H9 (cell line): ENCODE results near the gene LCNL1. TPM values are rescaled to one million over a fixed set of nuclear protein-coding genes. Genes with fewer than 3 reads are reported as not detected.

Experiments
- DNase-seq: peaks from one replicate; pipeline ENCODE4 v3.0.0-alpha.2; 2017
- H2AFZ ChIP-seq: one replicate; pipeline ENCODE4 v1.6.1; 2013; ENCODE audit warnings: mild to moderate bottlenecking, low read length, control low read depth, moderate library complexity
- H2AK5ac ChIP-seq: 2 replicates; pipeline ENCODE4 v1.6.1; 2013; ENCODE audit warnings: low read length, control low read depth, mixed read lengths; ENCODE audit not compliant: insufficient read length
- H2BK120ac ChIP-seq: one replicate; pipeline ENCODE4 v1.6.1; 2013; ENCODE audit warnings: low read depth, mild to moderate bottlenecking, low read length, control low read depth, inconsistent platforms; ENCODE audit not compliant: poor library complexity, severe bottlenecking
- H2BK12ac ChIP-seq: 2 replicates; pipeline ENCODE4 v1.6.1; 2013; ENCODE audit warnings: low read length, control low read depth, mixed read lengths, low read depth; ENCODE audit not compliant: insufficient read length
- H2BK15ac ChIP-seq: 2 replicates; pipeline ENCODE4 v1.6.1; 2013; ENCODE audit warnings: low read depth, low read length, control low read depth
- H2BK20ac ChIP-seq: one replicate; pipeline ENCODE4 v1.6.1; 2013; ENCODE audit warnings: low read depth, mild to moderate bottlenecking, low read length, control low read depth, inconsistent platforms; ENCODE audit not compliant: poor library complexity, severe bottlenecking
- H2BK5ac ChIP-seq: 2 replicates; pipeline ENCODE4 v1.6.1; 2013; ENCODE audit warnings: low read length, control low read depth, mixed read lengths; ENCODE audit not compliant: insufficient read length
- H3K14ac ChIP-seq: 2 replicates; pipeline ENCODE4 v1.6.1; 2013; ENCODE audit warnings: low read length, control low read depth; ENCODE audit not compliant: insufficient read depth
- H3K18ac ChIP-seq: 2 replicates; pipeline ENCODE4 v1.6.1; 2013; ENCODE audit warnings: low read depth, mild to moderate bottlenecking, mixed read lengths, low read length, control low read depth; ENCODE audit not compliant: insufficient read length
- H3K23ac ChIP-seq: 2 replicates; pipeline ENCODE4 v1.6.1; 2013; ENCODE audit warnings: low read length, control low read depth, mixed read lengths, low read depth; ENCODE audit not compliant: insufficient read length
- H3K23me2 ChIP-seq: 2 replicates; pipeline ENCODE4 v1.6.1; 2013; ENCODE audit warnings: low read depth, mild to moderate bottlenecking, mixed read lengths, low read length, control low read depth; ENCODE audit not compliant: insufficient read length, poor library complexity, severe bottlenecking
- H3K27ac ChIP-seq: 2 replicates; pipeline ENCODE4 v1.5.1; 2013; ENCODE audit warnings: low read length, control low read depth, mixed read lengths, low read depth; ENCODE audit not compliant: insufficient read length
- H3K27me3 ChIP-seq: 2 replicates; pipeline ENCODE4 v1.6.1; 2013; ENCODE audit warnings: low read length, control low read depth, inconsistent platforms; ENCODE audit not compliant: insufficient read depth
- H3K4ac ChIP-seq: 2 replicates; pipeline ENCODE4 v1.6.1; 2013; ENCODE audit warnings: low read depth, mild to moderate bottlenecking, control low read depth, inconsistent platforms, low read length, moderate library complexity
- H3K4me1 ChIP-seq: 2 replicates; pipeline ENCODE4 v1.6.1; 2013; ENCODE audit warnings: low read length, control low read depth, inconsistent platforms; ENCODE audit not compliant: insufficient read depth
- H3K4me2 ChIP-seq: 2 replicates; pipeline ENCODE4 v1.6.1; 2013; ENCODE audit warnings: low read length, control low read depth, mixed read lengths; ENCODE audit not compliant: insufficient read length, insufficient read depth
- H3K56ac ChIP-seq: 2 replicates; pipeline ENCODE4 v1.6.1; 2013; ENCODE audit warnings: low read depth, mild to moderate bottlenecking, mixed read lengths, low read length, control low read depth; ENCODE audit not compliant: insufficient read length
- H3K79me1 ChIP-seq: 2 replicates; pipeline ENCODE4 v1.6.1; 2013; ENCODE audit warnings: low read depth, mild to moderate bottlenecking, moderate library complexity, low read length, control low read depth, inconsistent platforms; ENCODE audit not compliant: insufficient read depth, poor library complexity, severe bottlenecking
- H3K79me2 ChIP-seq: 2 replicates; pipeline ENCODE4 v1.6.1; 2013; ENCODE audit warnings: low read length, control low read depth, inconsistent platforms; ENCODE audit not compliant: insufficient read depth
- H3K9ac ChIP-seq: 2 replicates; pipeline ENCODE4 v1.6.1; 2013; ENCODE audit warnings: low read length, control low read depth, mixed read lengths; ENCODE audit not compliant: insufficient read length; ENCODE audit errors: extremely low read depth
- H3K9me3 ChIP-seq: one replicate; pipeline ENCODE4 v1.6.1; 2013; ENCODE audit warnings: low read depth, low read length, inconsistent platforms; ENCODE audit not compliant: control insufficient read depth
- H3T11ph ChIP-seq: one replicate; pipeline ENCODE4 v1.6.1; 2013; ENCODE audit warnings: mild to moderate bottlenecking, low read length, control low read depth, inconsistent platforms
- H4K20me1 ChIP-seq: one replicate; pipeline ENCODE4 v1.6.1; 2013; ENCODE audit not compliant: control insufficient read depth, insufficient read length, insufficient read depth
- H4K5ac ChIP-seq: 2 replicates; pipeline ENCODE4 v1.6.1; 2013; ENCODE audit warnings: low read depth, mild to moderate bottlenecking, mixed read lengths, low read length, control low read depth; ENCODE audit not compliant: insufficient read length
- H4K8ac ChIP-seq: replicated peaks from 2 replicates; pipeline ENCODE4 v1.6.1; 2013; ENCODE audit warnings: low read length, control low read depth, mixed read lengths, low read depth; ENCODE audit not compliant: insufficient read length
- H4K91ac ChIP-seq: 2 replicates; pipeline ENCODE4 v1.6.1; 2013; ENCODE audit warnings: low read depth, mild to moderate bottlenecking, moderate library complexity, mixed read lengths, low read length, control low read depth; ENCODE audit not compliant: insufficient read length
- H3K27ac Mint-ChIP-seq, 3 experiments: 2 replicates in 2 of 3; 3 replicates in 1 of 3; pipeline ENCODE4 v1.8.0; 2020 to 2021; ENCODE audit warnings: mixed read lengths in 3 of 3, mild to moderate bottlenecking in 1 of 3, moderate library complexity in 1 of 3
- H3K27me3 Mint-ChIP-seq: 2 replicates; pipeline ENCODE4 v1.8.0; 2021; ENCODE audit warnings: low read depth, mild to moderate bottlenecking, moderate library complexity, mixed read lengths
- H3K36me3 Mint-ChIP-seq, 3 experiments: 2 replicates in 2 of 3; 3 replicates in 1 of 3; pipeline ENCODE4 v1.8.0; 2020 to 2021; ENCODE audit warnings: low read depth in 3 of 3, mixed read lengths in 3 of 3; ENCODE audit not compliant: insufficient read depth in 1 of 3
- H3K4me1 Mint-ChIP-seq, 2 experiments: 2 replicates each; pipeline ENCODE4 v1.8.0; 2020; ENCODE audit warnings: mixed read lengths in 2 of 2
- H3K4me3 Mint-ChIP-seq, 2 experiments: 2 replicates in 1 of 2; 3 replicates in 1 of 2; pipeline ENCODE4 v1.8.0; 2020 to 2021; ENCODE audit warnings: mild to moderate bottlenecking in 2 of 2, mixed read lengths in 2 of 2, moderate library complexity in 1 of 2
- H3K9me3 Mint-ChIP-seq, 2 experiments: 2 replicates in 1 of 2; 3 replicates in 1 of 2; pipeline ENCODE4 v1.8.0; 2020; ENCODE audit warnings: mild to moderate bottlenecking in 2 of 2, mixed read lengths in 2 of 2, moderate library complexity in 1 of 2
- WGBS: extraction: QIAGEN DNeasy Blood & Tissue Kit; methylation state at CpG from one replicate; pipeline ENCODE4 v1.1.7; 2013; ENCODE audit warnings: missing lambda C conversion rate, low lambda C conversion rate, mixed read lengths; ENCODE audit not compliant: insufficient read length; ENCODE audit errors: extremely low coverage; 5-methylcytosine and 5-hydroxymethylcytosine counted together
- total RNA-seq: library from RNA; stranded (reverse); gene quantifications from 2 replicates; pipeline ENCODE4 v1.2.1, GENCODE V29; 2021
- TF ChIP-seq, protein P1 (sequence below): fragments of 200-600 bp; sonication (generic); conservative IDR thresholded peaks from 3 replicates; pipeline ENCODE4 v1.8.0; 2021; ENCODE audit warnings: antibody characterized with exemption, mild to moderate bottlenecking

The LCNL1 gene
- total RNA-seq, 1 experiment from 2014 or later: 0.20 TPM

DNA sequence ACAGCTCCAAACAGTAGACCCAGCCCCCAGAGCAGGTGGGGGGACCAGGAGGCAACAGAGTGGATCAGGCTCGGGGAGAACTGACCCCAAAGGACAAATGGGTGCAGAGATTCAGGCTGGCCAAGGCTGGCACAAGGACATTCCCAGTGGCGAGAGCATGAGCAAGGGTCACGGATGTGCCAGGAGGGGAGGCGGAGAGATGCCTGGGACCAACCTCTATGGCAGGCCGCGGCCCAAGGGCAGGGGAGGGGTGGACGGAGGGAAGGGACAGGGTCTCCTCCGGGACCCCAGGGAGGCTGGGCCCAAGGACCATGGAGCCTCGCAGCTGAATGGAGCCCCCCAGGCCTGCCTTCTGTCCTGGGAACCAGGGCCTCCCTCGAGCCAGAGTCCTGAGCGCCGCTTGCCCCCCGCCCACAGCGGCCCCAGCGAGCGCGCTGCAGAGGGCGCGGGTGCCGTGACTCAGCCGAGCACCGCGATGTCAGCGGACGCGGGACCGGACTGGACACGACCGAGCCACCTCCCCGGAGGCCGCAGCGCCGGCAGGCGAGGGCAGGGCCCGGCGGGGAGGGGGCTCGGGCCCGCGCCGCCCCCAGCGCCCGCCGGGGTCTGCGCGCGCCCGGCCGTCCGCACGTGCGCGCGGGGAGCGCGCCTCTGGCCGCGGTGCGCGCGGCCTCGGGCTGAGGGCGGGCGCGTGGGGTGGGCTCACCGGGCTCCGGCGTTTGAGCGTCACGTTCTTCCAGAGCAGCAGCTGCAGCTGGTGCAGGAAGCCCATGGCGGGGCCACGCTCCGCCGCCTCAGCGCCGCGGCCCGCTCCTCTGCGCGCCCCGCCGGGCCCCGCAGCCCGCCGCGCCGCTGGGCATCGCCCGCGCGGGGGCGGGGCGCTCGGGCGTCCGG is 44.8 kb downstream of the LCNL1 start, which contains the start of gene ABCA2:
ABCA2 (minus strand) TSS at position 869 of the 894 bp plus-strand sequence; CDS start at position 772, 97 bp downstream.
- Histone ChIP-seq H3K23me2 (peaks cover 9% of the 10 kb centered on the region), H3K4ac (no peak within 1 kb of the TSS), H3K14ac (no peak within 1 kb of the TSS), H2BK5ac (no peak within 1 kb of the TSS), H3T11ph (no peak within 1 kb of the TSS), H2AK5ac (no peak within 1 kb of the TSS), H3K18ac (no peak within 1 kb of the TSS), H3K9me3 (no peaks in the 10 kb centered on the region), H2BK15ac (no peak within 1 kb of the TSS), H3K79me2 (no peaks in the 10 kb centered on the region), H4K5ac (no peak within 1 kb of the TSS), H3K27me3 (no peaks in the 10 kb centered on the region), H4K8ac (no peak within 1 kb of the TSS), H3K4me2 (peak within 1 kb of the TSS; percentile 36), H2BK12ac (no peak within 1 kb of the TSS), H3K79me1 (no peaks in the 10 kb centered on the region), H2BK120ac (no peak within 1 kb of the TSS), H3K4me1 (no peaks in the 10 kb centered on the region), H4K91ac (no peak within 1 kb of the TSS), H3K9ac (no peak within 1 kb of the TSS), H4K20me1 (peaks cover 2% of the 10 kb centered on the region), H3K23ac (no peak within 1 kb of the TSS), H2AFZ (no peak within 1 kb of the TSS), H2BK20ac (no peak within 1 kb of the TSS), H3K56ac (no peak within 1 kb of the TSS), H3K27ac (no peak within 1 kb of the TSS)
- Mint-ChIP-seq H3K36me3 (no peaks in the 10 kb centered on the region), H3K4me3 (peak within 1 kb of the TSS; percentile 66 to 85), H3K27ac (no peak within 1 kb of the TSS), H3K9me3 (no peaks in the 10 kb centered on the region), H3K27me3 (peaks cover 24% of the 10 kb centered on the region), H3K4me1 (peaks cover 0 to 14% of the 10 kb centered on the region in 2 experiments; a peak in 2 of 4 replicates)
- no peak for DNase-seq
- no CpG with 5 or more reads among the region's 95 CpGs for WGBS
- TF ChIP-seq, protein P1, sequence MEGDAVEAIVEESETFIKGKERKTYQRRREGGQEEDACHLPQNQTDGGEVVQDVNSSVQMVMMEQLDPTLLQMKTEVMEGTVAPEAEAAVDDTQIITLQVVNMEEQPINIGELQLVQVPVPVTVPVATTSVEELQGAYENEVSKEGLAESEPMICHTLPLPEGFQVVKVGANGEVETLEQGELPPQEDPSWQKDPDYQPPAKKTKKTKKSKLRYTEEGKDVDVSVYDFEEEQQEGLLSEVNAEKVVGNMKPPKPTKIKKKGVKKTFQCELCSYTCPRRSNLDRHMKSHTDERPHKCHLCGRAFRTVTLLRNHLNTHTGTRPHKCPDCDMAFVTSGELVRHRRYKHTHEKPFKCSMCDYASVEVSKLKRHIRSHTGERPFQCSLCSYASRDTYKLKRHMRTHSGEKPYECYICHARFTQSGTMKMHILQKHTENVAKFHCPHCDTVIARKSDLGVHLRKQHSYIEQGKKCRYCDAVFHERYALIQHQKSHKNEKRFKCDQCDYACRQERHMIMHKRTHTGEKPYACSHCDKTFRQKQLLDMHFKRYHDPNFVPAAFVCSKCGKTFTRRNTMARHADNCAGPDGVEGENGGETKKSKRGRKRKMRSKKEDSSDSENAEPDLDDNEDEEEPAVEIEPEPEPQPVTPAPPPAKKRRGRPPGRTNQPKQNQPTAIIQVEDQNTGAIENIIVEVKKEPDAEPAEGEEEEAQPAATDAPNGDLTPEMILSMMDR: no peak
